Cardiac septum (tissue), 1 donor: ENCODE measurements around the gene EIF4A3. TPM values are rescaled to one million over a fixed set of nuclear protein-coding genes. Genes with fewer than 3 reads are reported as not detected.

Experiments
- DNase-seq: peaks from one replicate; pipeline ENCODE4 v3.0.0-alpha.2; 2020; ENCODE audit warnings: low spot score
- intact Hi-C: fragments of 100-400 bp; cut with DNase I; formaldehyde crosslinking; loops from one replicate; pipeline ENCODE4 v1.14.0; 2022
- long read RNA-seq: library from polyadenylated mRNA; unstranded; transcript quantifications from one replicate; pipeline ENCODE4 v2.0.0, GENCODE V29; 2021
- total RNA-seq: library from RNA; stranded (reverse); fragmentation: NEBNext Ultra II Directional; extraction: Animal tissue kit (Norgen Biotek cat#: 25700); gene quantifications from one replicate; pipeline ENCODE4 v1.2.1, GENCODE V29; 2021
- donor health status: DM: no; HTN: no; CAD: no.

The EIF4A3 gene
- total RNA-seq, result 40.9 TPM
- long read RNA-seq, transcript EIF4A3-201 (12 exons, 1,734 nt), result major isoform, 53 of 54 reads
- long read RNA-seq, partial matches to known transcripts, result 0 of 54 reads
- long read RNA-seq, other reads (novel, unspliced or antisense), result 1 of 54 reads

GRCh38 chr17:80147035-80147822, at the start of gene EIF4A3:
EIF4A3 (minus strand) TSS chr17:80147128; CDS start chr17:80146961, 167 bp downstream.
- intact Hi-C loops, result loop anchor here (2.0 to 5.0 kb wide), 3 partner anchors 46 to 350 kb away; partner anchors contain the start of genes CBX8 and GAA
- peak; percentile 100 for DNase-seq

GRCh38 chr17:80196652-80197051, 49.7 kb upstream of the EIF4A3 start:
- DNase-seq, result no peak
- intact Hi-C loops, result no loop called here

GRCh38 chr17:80195671-80196529, 49.0 kb upstream of the EIF4A3 start:
- no peak for DNase-seq
- intact Hi-C loops, result no loop called here

GRCh38 chr17:80195141-80195540, 48.2 kb upstream of the EIF4A3 start:
- intact Hi-C loops, result no loop called here
- no peak for DNase-seq

GRCh38 chr17:80191865-80192661, 45.1 kb upstream of the EIF4A3 start:
- intact Hi-C loops, result no loop called here
- DNase-seq, result no peak

DNA sequence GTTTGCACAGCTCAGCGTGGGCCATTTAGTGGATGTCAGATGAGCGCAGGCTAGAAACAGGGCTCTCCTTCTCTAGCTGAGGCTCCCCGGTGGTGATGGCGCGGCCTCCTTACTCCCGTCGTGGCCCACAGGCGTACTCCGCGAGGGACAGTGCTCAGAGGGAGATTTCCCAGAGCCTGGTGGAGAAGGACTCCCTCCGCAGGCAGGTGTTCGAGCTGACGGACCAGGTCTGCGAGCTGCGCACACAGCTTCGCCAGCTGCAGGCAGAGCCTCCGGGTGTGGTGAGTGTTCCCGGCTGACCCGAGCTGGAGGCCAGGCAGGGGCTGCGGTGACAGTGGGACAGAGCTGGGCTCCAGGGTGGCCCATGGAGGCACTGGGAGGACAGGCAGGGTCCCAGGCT, 44.3 kb upstream of the EIF4A3 start:
- no peak for DNase-seq
- intact Hi-C loops, result no loop called here

DNA sequence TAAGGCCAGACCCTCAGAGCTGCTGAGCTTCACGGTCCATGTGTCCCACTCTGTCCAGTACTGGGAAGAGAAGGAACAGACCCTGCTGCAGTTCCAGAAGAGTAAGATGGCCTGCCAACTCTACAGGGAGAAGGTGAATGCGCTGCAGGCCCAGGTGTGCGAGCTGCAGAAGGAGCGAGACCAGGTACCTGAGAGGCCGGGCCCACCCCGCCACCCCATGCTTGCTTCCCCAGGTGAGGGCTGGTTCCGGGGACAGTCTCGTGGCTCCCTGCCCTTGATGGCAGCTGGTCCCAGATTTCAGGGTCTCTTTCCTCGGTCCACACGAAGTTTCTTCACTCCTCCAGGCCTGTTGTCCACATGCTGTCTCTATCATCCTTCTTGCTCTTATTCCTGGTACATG, 43.8 kb upstream of the EIF4A3 start:
- intact Hi-C loops, result no loop called here
- DNase-seq, result no peak

DNA sequence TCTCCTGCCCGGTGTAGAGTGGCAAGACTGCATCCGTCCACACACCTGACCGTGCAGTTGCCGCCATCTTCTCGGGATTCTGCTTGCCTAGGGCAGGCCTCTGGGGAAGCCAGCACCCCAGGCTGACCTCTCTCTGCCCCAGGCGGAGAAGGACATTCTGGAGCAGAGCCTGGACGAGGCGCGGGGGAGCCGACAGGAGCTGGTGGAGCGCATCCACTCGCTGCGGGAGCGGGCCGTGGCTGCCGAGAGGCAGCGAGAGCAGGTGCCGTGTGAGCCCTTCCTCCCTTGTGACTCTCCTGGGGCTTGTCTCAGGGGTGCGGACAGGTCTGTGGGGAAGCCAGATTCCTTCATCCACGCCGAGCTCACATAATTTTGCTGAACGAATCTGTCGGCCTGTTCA, 42.7 kb upstream of the EIF4A3 start:
- intact Hi-C loops, result no loop called here
- DNase-seq, result no peak

- intact Hi-C loops, result no loop called here
- DNase-seq, result no peak
Measured at GRCh38 chr17:80187515-80187941, 40.6 kb upstream of the EIF4A3 start.

DNA sequence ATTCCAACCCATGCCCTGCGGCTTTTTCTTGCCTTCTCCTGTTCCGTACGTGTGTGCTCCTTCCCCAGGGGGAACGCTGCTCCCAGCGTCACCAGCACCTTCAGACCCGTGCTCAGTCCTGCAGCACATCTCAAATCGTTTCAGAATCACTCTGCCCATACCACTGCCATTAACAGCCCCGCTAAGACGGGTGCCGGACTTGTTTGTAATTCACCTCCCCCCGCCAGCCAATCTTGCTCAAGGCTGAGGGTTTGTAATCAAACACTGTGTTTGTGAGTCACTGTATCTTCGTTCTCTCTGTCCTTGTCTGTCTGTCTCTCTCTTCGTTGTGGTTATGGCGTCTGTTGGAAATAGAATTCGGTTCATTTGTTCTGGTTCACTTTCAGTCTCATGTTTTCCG, 40.2 kb upstream of the EIF4A3 start:
- intact Hi-C loops, result no loop called here
- no peak for DNase-seq

DNA sequence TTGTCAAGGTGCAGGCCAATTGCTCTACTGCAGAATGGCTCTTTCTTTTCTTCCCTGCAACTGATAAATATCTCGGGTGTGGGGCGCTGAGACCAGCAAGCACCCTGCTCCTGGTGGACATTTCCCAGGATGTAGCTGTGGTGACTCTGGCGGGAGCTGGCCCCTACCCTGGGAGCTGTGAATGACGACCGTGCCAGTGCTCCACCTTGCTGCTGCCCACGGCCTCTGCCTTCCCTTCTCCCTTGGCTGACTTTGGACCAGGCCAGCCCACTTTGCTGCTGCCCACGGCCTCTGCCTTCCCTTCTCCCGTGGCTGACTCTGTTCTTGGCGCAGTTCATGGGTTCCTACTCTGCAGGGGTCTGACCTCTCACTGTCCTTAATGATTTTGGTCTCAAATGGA, 39.0 kb upstream of the EIF4A3 start:
- no peak for DNase-seq
- intact Hi-C loops, result no loop called here

GRCh38 chr17:80184423-80184714, 37.4 kb upstream of the EIF4A3 start:
- no peak for DNase-seq
- intact Hi-C loops, result no loop called here

GRCh38 chr17:80183581-80184422, 36.9 kb upstream of the EIF4A3 start:
- DNase-seq, result no peak
- intact Hi-C loops, result no loop called here

- DNase-seq, result no peak
- intact Hi-C loops, result no loop called here
Measured at GRCh38 chr17:80182845-80183223, 35.9 kb upstream of the EIF4A3 start.

- DNase-seq, result no peak
- intact Hi-C loops, result no loop called here
Measured at GRCh38 chr17:80182118-80182844, 35.4 kb upstream of the EIF4A3 start.

GRCh38 chr17:80181431-80181830, 34.5 kb upstream of the EIF4A3 start:
- DNase-seq, result no peak
- intact Hi-C loops, result no loop called here

DNA sequence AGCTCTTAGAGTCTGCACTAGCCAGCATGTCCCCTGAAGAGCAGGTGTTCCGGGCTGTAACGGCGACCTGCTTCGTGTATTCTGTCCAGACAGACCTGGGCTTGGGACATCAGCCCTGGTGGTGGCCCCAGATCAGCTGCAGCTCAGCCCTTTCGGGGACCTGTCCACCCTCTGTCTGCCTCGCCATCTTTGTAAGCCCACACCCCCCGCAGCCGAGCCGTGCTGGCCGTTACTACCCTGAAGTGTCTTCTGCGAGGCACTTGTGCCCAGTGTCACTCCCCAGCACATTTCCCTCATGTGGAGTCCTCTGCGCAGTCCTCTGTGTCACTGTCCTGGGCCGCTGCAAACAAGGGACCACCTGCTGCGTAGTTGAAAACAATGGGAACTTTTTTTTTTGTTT, 33.3 kb upstream of the EIF4A3 start:
- DNase-seq, result no peak
- intact Hi-C loops, result no loop called here

DNA sequence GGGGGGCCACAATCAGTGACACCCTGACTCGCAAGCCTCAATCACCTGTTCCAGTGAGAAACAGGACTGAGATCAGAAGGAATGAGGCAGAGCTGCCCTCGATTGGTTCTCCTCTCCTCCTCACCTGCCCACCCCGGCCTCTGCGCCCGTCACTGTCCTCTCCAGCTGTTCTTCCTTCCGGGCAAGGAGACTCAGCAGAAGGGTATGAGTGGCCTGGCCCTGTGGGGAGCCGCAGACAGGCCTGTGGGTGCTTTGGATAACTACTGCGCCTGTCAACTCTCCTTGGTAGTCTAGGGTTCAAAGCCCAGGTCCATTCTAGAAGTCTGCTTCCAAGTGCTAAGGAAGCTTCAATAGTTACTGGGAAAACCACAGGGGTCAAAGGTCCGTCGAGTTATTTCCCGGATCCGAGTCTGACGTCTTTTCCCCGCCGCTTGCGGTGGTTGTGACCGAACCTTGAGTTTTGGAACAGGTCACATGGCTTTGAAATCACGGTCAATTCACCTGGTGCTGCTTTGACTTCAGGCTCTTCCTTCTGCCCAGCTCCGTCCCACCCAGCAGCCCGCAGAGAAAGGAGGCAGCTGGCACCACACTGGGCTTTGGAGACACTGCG, 31.2 kb upstream of the EIF4A3 start:
- DNase-seq, result no peak
- intact Hi-C loops, result no loop called here
